Measurements from ENCODE around the gene GLRA3.

Gene GLRA3

GRCh38 chr4:174681723-174682300 lies 147.2 kb downstream of the GLRA3 start:
- no peak overlapping the region for H3K27ac ChIP-seq
- no peak for TF ChIP-seq ZFX (IDR thresholded peaks at IDR 0.05)
- no peak for TF ChIP-seq CTCF (conservative IDR thresholded peaks at IDR 0.05)

GRCh38 chr4:174674305-174674840 lies 154.7 kb downstream of the GLRA3 start:
- TF ChIP-seq CTCF (conservative IDR thresholded peaks at IDR 0.05) (no peak), ZFX (IDR thresholded peaks at IDR 0.05) (no peak)
- no peak overlapping the region for H3K27ac ChIP-seq

DNA sequence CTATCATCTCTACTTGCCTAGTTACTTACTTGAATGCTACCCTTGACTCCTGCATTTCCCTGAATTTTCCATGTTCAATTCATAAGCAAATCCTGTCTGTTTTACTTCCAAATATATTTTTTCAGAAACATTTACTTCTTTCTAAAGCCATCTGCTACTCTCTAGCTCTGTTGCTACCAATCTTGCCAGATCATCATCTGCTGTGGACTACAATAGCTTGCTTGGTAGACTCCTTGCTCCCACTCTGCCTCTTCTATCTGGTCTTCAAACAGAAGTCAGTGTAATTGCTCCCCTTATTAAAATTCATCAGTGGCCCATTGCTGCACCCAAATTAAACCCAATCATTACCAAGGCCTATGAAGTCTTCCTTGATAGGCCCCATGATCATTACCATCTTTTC lies 155.2 kb downstream of the GLRA3 start:
- TF ChIP-seq ZFX (IDR thresholded peaks at IDR 0.05) (no peak), CTCF (conservative IDR thresholded peaks at IDR 0.05) (no peak)
- H3K27ac ChIP-seq, result no peak overlapping the region

DNA sequence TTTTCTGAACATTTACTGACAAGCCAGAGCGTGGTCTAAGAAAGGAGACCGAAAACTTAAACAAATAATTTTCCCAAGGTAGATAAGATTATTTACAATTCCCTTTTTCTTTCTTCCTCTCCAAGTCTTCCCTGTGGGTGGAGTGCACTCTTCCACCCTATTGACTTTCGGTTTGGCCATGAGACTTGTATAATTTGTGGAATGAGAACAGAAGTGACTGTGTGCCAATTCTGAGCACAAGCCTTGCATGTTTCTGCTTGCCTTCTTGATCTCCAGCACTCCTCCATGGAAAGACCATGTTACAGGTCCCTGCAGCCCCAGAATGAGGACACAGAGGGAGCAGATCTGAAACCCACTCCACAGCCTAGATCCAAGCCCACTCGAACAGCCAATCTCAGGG lies 156.8 kb downstream of the GLRA3 start:
- no peak for TF ChIP-seq ZFX (IDR thresholded peaks at IDR 0.05)
- TF ChIP-seq CTCF (conservative IDR thresholded peaks at IDR 0.05), result no peak

GRCh38 chr4:174669270-174669669 lies 159.8 kb downstream of the GLRA3 start:
- TF ChIP-seq ZFX (IDR thresholded peaks at IDR 0.05), result no peak
- no peak for TF ChIP-seq CTCF (conservative IDR thresholded peaks at IDR 0.05)
- no peak overlapping the region for H3K27ac ChIP-seq

More for the DNA sequence above, 156.8 kb downstream of the GLRA3 start:
- H3K27ac ChIP-seq, result no peak overlapping the region

DNA sequence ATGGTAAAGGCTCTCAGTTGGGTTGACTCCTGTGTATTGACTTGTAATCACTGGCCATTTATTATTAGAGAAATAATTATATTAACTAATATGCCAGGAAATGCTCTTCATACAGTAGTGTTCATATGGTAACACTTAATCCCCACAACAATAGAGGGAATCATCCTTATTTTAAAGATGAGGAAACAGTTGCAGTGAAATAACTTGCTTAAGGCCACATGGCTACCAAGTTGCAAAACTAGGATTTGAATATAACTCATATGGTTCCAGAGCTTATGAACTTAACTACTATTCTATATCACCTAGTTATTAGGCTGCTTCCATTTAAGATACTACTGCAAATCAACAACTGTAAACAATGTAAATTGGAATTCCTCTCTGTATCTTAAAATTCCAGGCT lies 163.2 kb downstream of the GLRA3 start:
- no peak overlapping the region for H3K27ac ChIP-seq
- TF ChIP-seq CTCF (conservative IDR thresholded peaks at IDR 0.05), result no peak
- no peak for TF ChIP-seq ZFX (IDR thresholded peaks at IDR 0.05)

- TF ChIP-seq CTCF (conservative IDR thresholded peaks at IDR 0.05) (no peak), ZFX (IDR thresholded peaks at IDR 0.05) (no peak)
These were observed 165.8 kb downstream of the GLRA3 start for GRCh38 chr4:174663216-174663615.

More at GRCh38 chr4:174663216-174663615, 165.8 kb downstream of the GLRA3 start:
- no peak overlapping the region for H3K27ac ChIP-seq
